ENCODE measurements around the gene HRH4.

DNA sequence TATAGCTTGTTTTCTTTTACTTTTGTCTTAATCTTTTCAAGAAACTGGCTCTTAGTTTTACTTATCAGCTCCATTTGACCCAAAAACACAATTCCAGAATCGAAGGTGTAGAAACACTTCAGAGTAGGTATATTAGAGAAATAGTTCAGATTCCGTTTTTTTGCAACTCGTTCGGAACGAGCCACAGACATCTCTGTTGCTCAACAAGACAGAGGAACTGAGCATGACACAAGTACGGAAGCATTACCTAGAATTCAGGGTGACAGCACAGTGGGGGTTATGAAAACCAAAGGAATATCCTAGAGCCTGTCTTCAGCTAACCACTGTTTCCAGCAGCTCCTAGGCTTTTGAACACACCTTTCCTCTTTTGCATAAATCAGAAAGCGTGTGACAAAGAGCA, 5.0 kb downstream of the HRH4 start:
- TF ChIP-seq POLR2A (IDR thresholded peaks at IDR 0.05) (no peak), EP300 (IDR thresholded peaks at IDR 0.05) (no peak)
- TF ChIP-seq, protein P1, sequence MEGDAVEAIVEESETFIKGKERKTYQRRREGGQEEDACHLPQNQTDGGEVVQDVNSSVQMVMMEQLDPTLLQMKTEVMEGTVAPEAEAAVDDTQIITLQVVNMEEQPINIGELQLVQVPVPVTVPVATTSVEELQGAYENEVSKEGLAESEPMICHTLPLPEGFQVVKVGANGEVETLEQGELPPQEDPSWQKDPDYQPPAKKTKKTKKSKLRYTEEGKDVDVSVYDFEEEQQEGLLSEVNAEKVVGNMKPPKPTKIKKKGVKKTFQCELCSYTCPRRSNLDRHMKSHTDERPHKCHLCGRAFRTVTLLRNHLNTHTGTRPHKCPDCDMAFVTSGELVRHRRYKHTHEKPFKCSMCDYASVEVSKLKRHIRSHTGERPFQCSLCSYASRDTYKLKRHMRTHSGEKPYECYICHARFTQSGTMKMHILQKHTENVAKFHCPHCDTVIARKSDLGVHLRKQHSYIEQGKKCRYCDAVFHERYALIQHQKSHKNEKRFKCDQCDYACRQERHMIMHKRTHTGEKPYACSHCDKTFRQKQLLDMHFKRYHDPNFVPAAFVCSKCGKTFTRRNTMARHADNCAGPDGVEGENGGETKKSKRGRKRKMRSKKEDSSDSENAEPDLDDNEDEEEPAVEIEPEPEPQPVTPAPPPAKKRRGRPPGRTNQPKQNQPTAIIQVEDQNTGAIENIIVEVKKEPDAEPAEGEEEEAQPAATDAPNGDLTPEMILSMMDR (IDR thresholded peaks at IDR 0.05), result no peak

Measured in ovary (tissue), 3 donors.